Fibroblast of the aortic adventitia (primary cell): ENCODE measurements around the gene SLC9A4. TPM values are rescaled to one million over a fixed set of nuclear protein-coding genes. Genes with fewer than 3 reads are reported as not detected.

ENCODE experiments used
- DNase-seq: peaks from one replicate; pipeline ENCODE4 v3.0.0-alpha.2; 2010; ENCODE audit warnings: low read depth
- H3K4me3 ChIP-seq: 2 replicates; pipeline ENCODE4 v1.5.1; 2011; ENCODE audit warnings: low read depth, mild to moderate bottlenecking, control low read depth, low read length, moderate library complexity
- CTCF ChIP-seq: IDR thresholded peaks from 2 replicates; pipeline ENCODE4 v1.5.1; 2011; ENCODE audit warnings: mild to moderate bottlenecking, low read length, control low read depth, inconsistent platforms; ENCODE audit not compliant: insufficient read depth
- total RNA-seq: library from RNA; depleted of rRNA; stranded (reverse); fragments of >200 nt; gene quantifications from 2 replicates; pipeline ENCODE4 v1.2.3, GENCODE V29; 2012; ENCODE audit warnings: low replicate concordance

SLC9A4 gene
- total RNA-seq, 1 donor: not detected

- DNase-seq: no peak
- TF ChIP-seq CTCF: no peak
- H3K4me3 ChIP-seq: no peak overlapping the region
Observed at GRCh38 chr2:102492006-102492405, 19.0 kb downstream of the SLC9A4 start.

GRCh38 chr2:102494570-102494969 lies 21.5 kb downstream of the SLC9A4 start:
- no peak for DNase-seq
- no peak for TF ChIP-seq CTCF

GRCh38 chr2:102498414-102498813 lies 25.4 kb downstream of the SLC9A4 start:
- TF ChIP-seq CTCF: no peak
- H3K4me3 ChIP-seq: no peak overlapping the region
- DNase-seq: no peak

More at GRCh38 chr2:102494570-102494969, 21.5 kb downstream of the SLC9A4 start:
- no peak overlapping the region for H3K4me3 ChIP-seq

- no peak for DNase-seq
- H3K4me3 ChIP-seq: no peak overlapping the region
- no peak for TF ChIP-seq CTCF
Observed at GRCh38 chr2:102499558-102499957, 26.5 kb downstream of the SLC9A4 start.

- DNase-seq: no peak
- TF ChIP-seq CTCF: no peak
- H3K4me3 ChIP-seq: no peak overlapping the region
Observed at GRCh38 chr2:102502576-102502975, 29.6 kb downstream of the SLC9A4 start.

- no peak for TF ChIP-seq CTCF
Observed at GRCh38 chr2:102504833-102505232, 31.8 kb downstream of the SLC9A4 start.

GRCh38 chr2:102505290-102505689 lies 32.3 kb downstream of the SLC9A4 start:
- H3K4me3 ChIP-seq: no peak overlapping the region
- no peak for TF ChIP-seq CTCF
- no peak for DNase-seq

More at GRCh38 chr2:102504833-102505232, 31.8 kb downstream of the SLC9A4 start:
- H3K4me3 ChIP-seq: no peak overlapping the region
- no peak for DNase-seq
